Measurements from ENCODE around the gene KCNMA1.

DNA sequence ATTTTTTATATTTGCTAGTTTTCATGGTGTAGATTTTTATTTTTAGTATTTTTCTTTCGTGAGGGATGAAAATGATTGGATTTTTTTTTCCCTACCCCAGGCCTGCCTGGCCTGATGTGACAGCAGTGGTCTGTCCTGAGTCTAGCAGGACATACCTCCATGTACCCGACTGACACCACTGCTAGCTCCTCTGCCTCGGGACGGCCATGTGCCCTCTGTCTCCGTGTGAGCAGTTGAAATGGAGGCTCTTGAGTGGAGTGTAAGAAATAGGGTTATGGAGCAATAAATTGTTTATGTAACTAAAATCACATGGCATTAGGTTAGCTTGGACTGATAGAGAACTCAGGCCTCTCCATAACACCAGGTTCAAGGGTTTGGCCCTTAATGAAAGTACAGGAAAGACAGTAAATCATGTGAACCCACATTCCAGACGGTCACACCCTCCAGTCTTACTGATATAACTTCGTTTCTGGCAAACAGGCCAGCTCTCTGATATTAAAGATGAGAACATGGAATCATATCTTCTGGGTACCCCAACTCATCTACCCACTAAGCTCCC is 734.1 kb downstream of the KCNMA1 start:
- TF ChIP-seq, protein P1, sequence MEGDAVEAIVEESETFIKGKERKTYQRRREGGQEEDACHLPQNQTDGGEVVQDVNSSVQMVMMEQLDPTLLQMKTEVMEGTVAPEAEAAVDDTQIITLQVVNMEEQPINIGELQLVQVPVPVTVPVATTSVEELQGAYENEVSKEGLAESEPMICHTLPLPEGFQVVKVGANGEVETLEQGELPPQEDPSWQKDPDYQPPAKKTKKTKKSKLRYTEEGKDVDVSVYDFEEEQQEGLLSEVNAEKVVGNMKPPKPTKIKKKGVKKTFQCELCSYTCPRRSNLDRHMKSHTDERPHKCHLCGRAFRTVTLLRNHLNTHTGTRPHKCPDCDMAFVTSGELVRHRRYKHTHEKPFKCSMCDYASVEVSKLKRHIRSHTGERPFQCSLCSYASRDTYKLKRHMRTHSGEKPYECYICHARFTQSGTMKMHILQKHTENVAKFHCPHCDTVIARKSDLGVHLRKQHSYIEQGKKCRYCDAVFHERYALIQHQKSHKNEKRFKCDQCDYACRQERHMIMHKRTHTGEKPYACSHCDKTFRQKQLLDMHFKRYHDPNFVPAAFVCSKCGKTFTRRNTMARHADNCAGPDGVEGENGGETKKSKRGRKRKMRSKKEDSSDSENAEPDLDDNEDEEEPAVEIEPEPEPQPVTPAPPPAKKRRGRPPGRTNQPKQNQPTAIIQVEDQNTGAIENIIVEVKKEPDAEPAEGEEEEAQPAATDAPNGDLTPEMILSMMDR (conservative IDR thresholded peaks at IDR 0.05), result no peak
- no peak for TF ChIP-seq EZH2 (IDR thresholded peaks at IDR 0.05; ENCODE audit: low read depth)

Data from PC-9 (cell line).